ENCODE data around the gene ZPR1. TPM values are rescaled to one million over a fixed set of nuclear protein-coding genes. Genes with fewer than 3 reads are reported as not detected.

ZPR1 gene
- total and polyA plus RNA-seq, 2 donors (not counting 1 experiment from before 2014, with no cell fraction given): 17.9 to 63.1 TPM

- H3K9ac ChIP-seq (ENCODE audit: low read length): no peak overlapping the region
- no peaks in the 10 kb centered on the region for H3K27me3 ChIP-seq (replicated peaks in 1 of 4; ENCODE audit: control extremely low read depth in 1 of 4, control insufficient read depth in 3 of 4, insufficient read depth in 4 of 4, low read length in 3 of 4)
- intact Hi-C loops (cut with micrococcal nuclease): no loop called here
- H2AFZ ChIP-seq (ENCODE audit: insufficient read depth, low read depth, low read length, poor library complexity, severe bottlenecking): peak overlapping the region; percentile 30
- H3K36me3 ChIP-seq (replicated peaks in 1 of 2; ENCODE audit: control extremely low read depth in 1 of 2, control insufficient read depth in 1 of 2, extremely low read depth in 1 of 2, insufficient read depth in 2 of 2, low read length in 1 of 2): peaks cover 0 to 1% of the 10 kb centered on the region in 2 experiments
- H4K20me1 ChIP-seq (ENCODE audit: control insufficient read depth, insufficient read depth, low read length, poor library complexity, severe bottlenecking): no peaks in the 10 kb centered on the region
- no peak for ATAC-seq (ENCODE audit: low read depth)
- Mint-ChIP-seq H3K4me3 (peak overlapping the region; percentile 62), H3K9me3 (ENCODE audit: insufficient read depth) (no peaks in the 10 kb centered on the region), H3K4me1 (peaks cover 15% of the 10 kb centered on the region), H3K27me3 (no peaks in the 10 kb centered on the region), H3K27ac (no peak overlapping the region)
- no peaks in the 10 kb centered on the region for H3K79me2 ChIP-seq (ENCODE audit: control insufficient read depth, insufficient read depth, low read length)
- 68% methylated on average over 7 of the region's 10 CpGs for WGBS (ENCODE audit: insufficient coverage)
- H3K27ac ChIP-seq (ENCODE audit: low read length in 2 of 2): no peak overlapping the region
- no peak overlapping the region for H3K4me3 ChIP-seq (ENCODE audit: control extremely low read depth in 1 of 5, extremely low read depth in 1 of 5, insufficient read depth in 1 of 5, low read depth in 2 of 5, low read length in 4 of 5)
- TF ChIP-seq EZH2 (IDR thresholded peaks at IDR 0.05; ENCODE audit: borderline replicate concordance, insufficient read depth, low read depth, low read length, poor library complexity, severe bottlenecking): no peak
- TF ChIP-seq CTCF (IDR thresholded peaks at IDR 0.05): peak; percentile 44
- H3K4me2 ChIP-seq (replicated peaks; ENCODE audit: low read depth, low read length, poor library complexity, severe bottlenecking): peak overlapping the region; percentile 53
- DNase-seq: no peak
- H3K9me3 ChIP-seq (ENCODE audit: control extremely low read depth in 1 of 3, control insufficient read depth in 2 of 3, insufficient read depth in 1 of 3, low read length in 2 of 3): no peaks in the 10 kb centered on the region
- H3K4me1 ChIP-seq (ENCODE audit: control insufficient read depth in 2 of 2, insufficient read depth in 2 of 2, low read length in 2 of 2): peaks cover 0 to 12% of the 10 kb centered on the region in 2 donors
- ChIA-PET CTCF (interaction anchor here (0.8 to 2.7 kb wide), 12 partner anchors 8 to 493 kb away, joined by 3 to 19 read pairs (median 5); no protein-coding TSS in a partner anchor), POLR2A (no interaction called here)
These were observed 54.6 kb downstream of the ZPR1 start for GRCh38 chr11:116733043-116733755.
